ENCODE results near the gene NCAM2.

Gene NCAM2

DNA sequence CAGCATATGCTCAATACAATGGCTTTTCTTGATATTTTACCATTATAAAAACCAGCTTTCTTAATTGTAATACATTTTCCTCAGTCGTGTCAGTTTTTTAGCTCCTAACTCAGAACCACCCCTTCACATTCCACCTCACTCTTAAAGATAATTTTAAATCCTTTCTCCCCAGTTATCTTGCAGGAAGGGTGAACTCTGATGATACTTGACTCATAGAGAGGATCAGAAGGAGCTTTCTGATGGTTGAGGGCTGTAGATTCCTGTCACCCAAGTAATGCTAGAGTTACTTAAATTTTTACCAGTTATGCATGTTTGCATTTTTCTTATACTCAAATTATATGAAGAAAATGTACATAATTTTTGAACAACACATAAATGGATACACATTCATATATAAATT is 233.7 kb downstream of the NCAM2 start:
- no peak for DNase-seq

GRCh38 chr21:21232320-21232719 is 234.1 kb downstream of the NCAM2 start:
- peak; percentile 21 for DNase-seq

DNA sequence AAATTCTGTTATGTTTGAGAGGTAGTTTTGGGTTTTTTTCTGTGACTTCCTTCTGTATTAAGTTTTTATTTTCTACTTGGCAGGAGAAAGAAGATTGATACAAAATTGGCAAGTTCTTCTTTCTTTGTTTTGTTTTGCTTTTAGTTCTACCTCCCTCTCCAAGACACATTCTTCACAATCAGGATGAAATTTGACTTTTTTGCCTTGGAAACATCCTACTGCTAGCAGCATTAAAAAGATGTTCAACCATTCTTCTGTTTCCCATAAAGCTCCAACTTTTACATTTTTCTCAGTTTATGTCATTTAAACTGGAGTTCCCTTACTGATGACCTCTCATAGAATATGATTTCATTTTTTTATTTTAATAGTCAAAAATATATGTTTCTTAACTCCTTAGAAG is 234.8 kb downstream of the NCAM2 start:
- DNase-seq, result no peak

GRCh38 chr21:21236996-21237395 is 238.8 kb downstream of the NCAM2 start:
- no peak for DNase-seq

DNA sequence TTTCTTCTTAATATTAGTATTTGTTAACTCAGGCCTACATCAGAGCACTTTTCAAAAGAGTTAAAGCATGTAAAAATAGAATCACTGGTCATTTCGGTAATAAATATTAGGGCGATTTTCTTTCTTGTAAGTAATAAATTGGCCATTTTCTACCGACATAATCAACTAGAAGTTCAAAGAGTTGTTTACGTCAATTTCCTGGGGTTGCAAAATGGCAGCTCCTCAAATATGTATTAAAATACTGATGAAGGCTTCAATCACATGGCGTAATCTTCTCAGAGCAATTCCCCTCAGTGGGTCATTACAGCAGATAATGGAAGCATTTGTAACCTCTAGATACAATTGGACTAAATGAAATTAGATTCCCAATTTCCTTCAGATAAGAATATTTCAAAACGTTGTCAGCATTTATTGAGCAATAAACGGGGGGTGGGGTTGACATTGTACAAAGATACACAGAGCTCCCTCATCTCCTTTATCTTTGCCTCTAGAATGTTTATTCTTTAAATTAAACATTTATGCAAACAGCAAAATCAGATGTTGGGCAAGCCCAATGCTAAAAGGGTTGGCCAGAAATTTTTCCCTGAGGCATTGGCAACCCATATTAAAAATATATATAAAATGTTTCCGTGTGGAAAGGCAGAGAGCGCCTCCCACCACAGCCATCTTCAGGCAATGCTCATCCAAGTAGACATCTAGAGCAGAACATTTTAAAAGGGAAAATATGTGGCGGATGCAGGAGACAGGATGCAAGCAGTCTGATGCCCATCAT is 240.6 kb downstream of the NCAM2 start:
- DNase-seq, result no peak

GRCh38 chr21:21241391-21241790 is 243.2 kb downstream of the NCAM2 start:
- no peak for DNase-seq

- DNase-seq, result no peak
Measured at GRCh38 chr21:21246007-21246406, 247.8 kb downstream of the NCAM2 start.

DNA sequence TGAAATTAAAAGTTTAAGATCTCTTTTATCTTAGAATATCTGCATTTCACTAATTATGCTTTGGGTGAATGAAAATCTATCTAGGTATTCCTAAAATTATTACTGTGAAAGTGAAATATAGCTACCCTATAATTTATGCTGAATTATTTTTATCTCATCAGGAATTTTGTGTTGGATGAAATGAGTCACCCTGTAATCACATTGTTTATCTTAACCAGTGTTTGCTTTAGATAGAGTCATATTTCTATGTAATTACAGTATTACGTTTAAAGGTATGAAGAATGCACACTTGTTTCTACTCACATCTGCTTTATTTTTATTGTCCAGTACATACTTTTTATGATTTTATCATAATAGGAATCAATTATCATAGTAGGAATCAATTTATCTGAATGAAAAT is 249.2 kb downstream of the NCAM2 start:
- DNase-seq, result no peak

GRCh38 chr21:21262048-21262447 is 263.8 kb downstream of the NCAM2 start:
- DNase-seq, result no peak

GRCh38 chr21:21268061-21268471 is 269.9 kb downstream of the NCAM2 start:
- DNase-seq, result no peak

DNA sequence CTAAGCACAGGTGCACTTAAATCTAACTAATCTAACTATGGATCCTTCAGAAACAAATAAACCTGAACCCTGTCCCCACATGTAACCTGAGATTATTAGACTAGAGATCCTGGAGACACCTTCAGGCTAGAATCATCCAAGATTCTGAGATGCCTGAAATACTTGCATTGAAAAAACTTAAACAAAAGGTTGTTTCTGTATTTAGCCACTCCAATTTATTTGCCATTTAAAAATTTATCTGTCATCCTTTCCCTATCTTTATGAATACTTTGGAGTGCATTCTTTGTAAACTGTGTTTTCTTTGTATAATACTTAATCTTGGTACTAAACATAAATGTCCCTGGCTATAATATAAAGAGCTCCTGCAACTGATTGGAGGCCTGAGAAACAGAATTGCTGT is 270.7 kb downstream of the NCAM2 start:
- no peak for DNase-seq

- no peak for DNase-seq
Measured at GRCh38 chr21:21279193-21279901, 281.1 kb downstream of the NCAM2 start.

GRCh38 chr21:21283810-21284209 is 285.6 kb downstream of the NCAM2 start:
- DNase-seq, result no peak

GRCh38 chr21:21286170-21286798 is 288.1 kb downstream of the NCAM2 start:
- no peak for DNase-seq

DNA sequence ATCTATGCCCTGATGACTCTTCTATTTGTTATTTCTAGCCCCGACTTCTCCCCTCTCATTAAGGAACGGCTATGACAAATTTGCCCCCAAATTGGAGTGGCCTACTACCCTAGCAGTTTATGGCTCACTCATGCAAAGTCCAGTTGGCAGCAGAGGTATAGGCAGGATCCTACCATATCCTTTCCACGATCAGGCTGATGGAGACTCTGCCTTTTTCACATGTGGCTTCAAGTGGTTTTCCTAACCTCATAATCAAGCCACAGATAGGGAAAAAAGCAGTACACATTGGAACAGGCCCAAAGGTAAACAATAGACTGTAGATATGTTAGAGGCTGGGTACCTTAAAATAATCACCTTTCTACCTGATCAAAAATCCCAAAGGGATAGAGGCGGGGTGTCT is 292.5 kb downstream of the NCAM2 start:
- DNase-seq, result no peak

GRCh38 chr21:21291883-21292569 is 293.8 kb downstream of the NCAM2 start:
- DNase-seq, result no peak

- no peak for DNase-seq
Measured at GRCh38 chr21:21295303-21295702, 297.1 kb downstream of the NCAM2 start.

DNA sequence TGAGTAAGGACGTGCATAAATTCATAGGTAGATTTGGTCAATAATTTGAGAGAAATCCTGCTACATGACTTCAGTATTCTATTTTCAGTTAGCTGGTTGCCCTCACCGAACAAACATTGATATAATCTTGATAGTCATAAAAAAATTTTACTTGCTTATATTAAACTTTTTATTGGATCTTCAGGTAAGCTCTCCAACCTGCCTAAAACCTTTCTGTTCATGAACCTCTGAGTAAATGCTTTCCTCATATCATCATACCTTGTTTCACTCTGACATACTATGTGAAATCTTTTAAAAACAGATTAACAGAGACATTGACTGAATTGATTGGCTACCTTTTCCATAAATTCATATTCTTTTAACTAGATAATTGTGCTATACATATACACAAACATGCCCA is 299.0 kb downstream of the NCAM2 start:
- DNase-seq, result no peak

DNA sequence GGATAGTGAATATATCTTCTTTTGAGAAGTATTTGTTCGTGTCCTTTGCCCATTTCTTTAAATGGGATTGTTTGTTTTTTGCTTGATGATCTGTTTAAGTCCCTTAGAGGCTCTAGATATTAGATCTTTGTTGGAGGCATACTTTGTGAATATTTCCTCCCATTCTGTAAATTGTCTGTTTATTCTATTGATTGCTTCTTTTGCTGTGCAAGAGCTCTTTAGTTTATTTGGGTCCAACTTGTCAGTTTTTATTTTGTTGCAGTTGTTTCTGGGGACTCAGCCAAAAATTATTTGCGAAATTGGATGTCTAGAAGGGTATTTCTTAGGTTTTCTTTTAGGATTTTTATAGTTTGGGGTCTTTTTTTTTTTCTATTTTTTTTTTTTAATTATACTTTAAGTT is 302.8 kb downstream of the NCAM2 start:
- DNase-seq, result no peak

DNA sequence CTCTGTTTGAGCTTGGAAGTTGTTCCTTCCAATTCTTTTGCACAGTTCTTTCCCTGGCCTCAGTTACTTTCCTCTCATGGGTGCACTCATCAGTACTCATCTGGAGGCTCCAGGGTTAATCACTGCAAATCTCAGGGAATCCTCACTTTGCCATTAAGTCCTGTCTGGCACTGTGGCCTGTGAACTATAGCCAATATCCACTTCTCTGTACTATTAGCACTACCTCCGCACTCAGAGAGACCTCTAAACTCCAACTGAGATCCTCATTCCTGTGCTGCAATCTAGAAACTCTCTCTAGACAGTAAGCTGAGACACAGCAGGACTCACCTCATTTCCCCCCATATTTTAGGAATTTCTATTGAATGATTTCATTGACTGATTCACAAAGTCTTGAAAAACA is 311.3 kb downstream of the NCAM2 start:
- DNase-seq, result no peak

DNA sequence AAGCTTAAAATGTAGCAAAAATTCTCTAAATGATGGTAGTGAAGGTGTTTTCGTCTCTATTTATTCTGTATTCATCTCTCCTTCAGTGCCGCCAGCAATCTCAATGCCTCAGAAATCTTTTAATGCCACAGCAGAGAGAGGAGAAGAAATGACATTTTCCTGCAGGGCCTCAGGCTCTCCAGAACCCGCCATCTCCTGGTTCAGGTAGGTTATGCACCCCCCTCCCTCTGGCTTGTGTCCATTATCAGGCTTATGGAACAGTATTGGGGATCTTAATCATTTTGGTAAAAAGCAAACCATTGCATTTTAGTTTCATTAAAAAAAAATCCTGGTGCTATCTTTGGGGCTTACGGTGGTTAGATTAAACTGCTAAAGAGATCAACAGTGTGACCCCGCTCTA is 326.1 kb downstream of the NCAM2 start:
- no peak for DNase-seq

DNA sequence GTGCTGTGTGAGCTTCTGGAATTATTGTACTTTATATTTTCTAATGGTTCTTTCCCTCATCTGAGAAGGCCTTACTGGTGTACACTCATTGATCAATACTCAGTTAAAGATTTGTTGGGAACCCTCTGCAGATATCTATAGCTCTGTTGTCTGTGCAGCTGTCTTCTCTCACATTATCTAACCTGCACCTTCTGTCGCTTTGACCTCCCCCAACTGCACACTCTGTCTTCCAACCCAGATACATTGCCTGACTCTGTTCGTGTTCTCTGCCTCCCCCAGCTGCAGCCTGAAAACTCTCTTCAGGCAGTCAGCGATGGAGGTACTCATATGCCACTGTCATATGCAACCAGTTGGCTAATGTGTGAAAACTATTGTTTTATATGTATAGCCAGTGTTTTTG is 334.3 kb downstream of the NCAM2 start:
- DNase-seq, result no peak

DNA sequence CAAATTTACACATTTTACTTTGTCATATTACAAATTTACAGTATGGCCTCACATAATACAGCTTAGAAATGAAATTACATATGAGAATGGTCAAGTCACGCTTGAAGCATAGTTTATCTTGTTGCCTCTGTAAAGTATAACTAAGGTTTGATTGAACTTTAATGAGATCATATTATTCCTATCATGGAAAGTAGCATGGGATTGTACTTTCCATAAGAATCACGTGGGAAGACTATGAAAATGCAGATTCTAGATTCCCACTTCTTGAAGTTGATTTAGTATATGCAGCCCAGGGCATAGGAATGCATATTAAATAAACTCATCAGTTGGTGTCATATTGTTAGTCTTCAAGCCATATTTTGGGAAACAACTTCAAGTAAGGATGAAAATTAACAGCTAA is 342.8 kb downstream of the NCAM2 start:
- no peak for DNase-seq

DNA sequence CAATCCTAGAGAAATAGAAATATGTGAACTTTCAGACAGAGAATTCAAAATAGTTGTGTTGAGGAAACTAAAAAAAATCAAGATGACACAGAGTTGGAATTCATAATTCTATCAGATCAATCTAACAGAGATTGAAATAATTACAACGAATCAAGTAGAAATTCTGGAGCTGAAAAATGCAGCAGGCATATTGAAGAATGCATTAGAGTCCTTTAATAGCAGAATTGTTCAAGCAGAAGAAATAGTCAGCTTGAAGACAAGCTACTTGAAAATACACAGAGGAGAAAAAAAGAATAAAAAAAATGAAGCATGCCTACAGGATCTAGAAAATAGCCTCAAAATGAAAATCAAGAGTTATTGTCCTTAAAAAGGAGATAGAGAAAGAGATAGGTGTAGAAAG is 347.1 kb downstream of the NCAM2 start:
- DNase-seq, result no peak
